Endothelial cell of umbilical vein (primary cell): ENCODE measurements around the gene LYRM1. TPM values are rescaled to one million over a fixed set of nuclear protein-coding genes. Genes with fewer than 3 reads are reported as not detected.

ENCODE experiments used
- BruUV-seq: library from RNA; stranded (reverse); fragments of 400-500 nt; replicated peaks from 2 replicates; lab custom pipeline; 2021; lab: Mats Ljungman, UMichigan
- CTCF ChIA-PET: fragments of 300-600, 350-600 bp; sonication (Branson Sonifier 250); formaldehyde crosslinking; loops from one replicate; lab custom pipeline; 2021; ENCODE audit warnings: antibody characterized with exemption, inconsistent platforms; lab: Charles Lee
- POLR2A ChIA-PET: fragments of 300-600, 350-600 bp; sonication (Branson Sonifier 250); formaldehyde crosslinking; loops from one replicate; lab custom pipeline; 2021; ENCODE audit warnings: antibody characterized with exemption, inconsistent platforms; lab: Charles Lee
- DNase-seq: peaks from one replicate; pipeline ENCODE4 v3.0.0-alpha.2; 2011; ENCODE audit warnings: low read depth, low spot score
- FAIRE-seq: peaks from 2 replicates; lab custom pipeline; 2011; peaks lifted over from hg19 to GRCh38; lab: Jason Lieb, UNC
- H2AFZ ChIP-seq: 2 replicates; pipeline ENCODE4 v1.6.0; 2012; ENCODE audit warnings: low read depth, low read length, control low read depth, inconsistent platforms
- H3K27ac ChIP-seq: 2 replicates; pipeline ENCODE4 v1.5.1; 2011; ENCODE audit warnings: low read depth, mild to moderate bottlenecking, control low read depth, low read length, moderate library complexity; ENCODE audit not compliant: insufficient read depth
- H3K27me3 ChIP-seq, 2 experiments: 2 replicates each; pipeline versions ENCODE4 v1.6.0 to v1.6.1; 2011; ENCODE audit warnings: low read length in 2 of 2, mixed read lengths in 1 of 2; ENCODE audit not compliant: control insufficient read depth in 2 of 2, insufficient read depth in 2 of 2
- H3K36me3 ChIP-seq, 2 experiments: 2 replicates in 1 of 2; 3 replicates in 1 of 2; pipeline ENCODE4 v1.5.1; 2011; ENCODE audit warnings: low read length in 2 of 2, mild to moderate bottlenecking in 1 of 2, moderate library complexity in 1 of 2; ENCODE audit not compliant: control insufficient read depth in 2 of 2, insufficient read depth in 2 of 2; ENCODE audit errors: extremely low read depth in 1 of 2
- H3K4me1 ChIP-seq: 3 replicates; pipeline ENCODE4 v1.5.1; 2011; ENCODE audit warnings: mild to moderate bottlenecking, low read length; ENCODE audit not compliant: control insufficient read depth, insufficient read depth; ENCODE audit errors: extremely low read depth
- H3K4me2 ChIP-seq: 2 replicates; pipeline ENCODE4 v1.6.1; 2011; ENCODE audit warnings: low read length, control low read depth, mixed read lengths; ENCODE audit not compliant: insufficient read depth
- H3K4me3 ChIP-seq, 3 experiments: fragments of 200-600 bp in 1 of 3; sonication (generic), shearing (Covaris generic) in 1 of 3; replicated peaks in 1 of 3; 2 replicates each; pipeline ENCODE4 v1.5.1; 2011 to 2016; ENCODE audit warnings: control low read depth in 3 of 3, low read length in 3 of 3, mild to moderate bottlenecking in 2 of 3, inconsistent platforms in 1 of 3, low read depth in 1 of 3, moderate library complexity in 1 of 3; ENCODE audit not compliant: insufficient read depth in 1 of 3
- H3K79me2 ChIP-seq: 2 replicates; pipeline ENCODE4 v1.6.0; 2012; ENCODE audit warnings: low read length, inconsistent platforms; ENCODE audit not compliant: control insufficient read depth, insufficient read depth
- H3K9ac ChIP-seq: replicated peaks from 2 replicates; pipeline ENCODE3; 2011; ENCODE audit warnings: low read length, control low read depth; ENCODE audit not compliant: insufficient read depth; ENCODE audit errors: extremely low read depth
- H3K9me1 ChIP-seq: replicated peaks from 3 replicates; pipeline ENCODE4 v1.6.0; 2011; ENCODE audit warnings: mild to moderate bottlenecking, low read length; ENCODE audit not compliant: control insufficient read depth, insufficient read depth; ENCODE audit errors: extremely low read depth
- H3K9me3 ChIP-seq: replicated peaks from 2 replicates; pipeline ENCODE4 v1.5.1; 2012; ENCODE audit warnings: low read length, inconsistent platforms; ENCODE audit not compliant: control insufficient read depth, insufficient read depth
- H4K20me1 ChIP-seq: replicated peaks from 2 replicates; pipeline ENCODE3; 2011; ENCODE audit warnings: mild to moderate bottlenecking, low read length; ENCODE audit not compliant: control insufficient read depth, insufficient read depth; ENCODE audit errors: extremely low read depth
- FOS ChIP-seq: IDR thresholded peaks from 2 replicates; pipeline ENCODE4 v1.6.1; 2011; ENCODE audit warnings: mild to moderate bottlenecking, low read length, moderate library complexity, borderline replicate concordance; ENCODE audit not compliant: insufficient read depth
- JUN ChIP-seq: IDR thresholded peaks from 2 replicates; pipeline ENCODE4 v1.6.1; 2011; ENCODE audit warnings: borderline replicate concordance, low read depth; ENCODE audit not compliant: insufficient read length, insufficient read depth
- MYC ChIP-seq: IDR thresholded peaks from one replicate; pipeline ENCODE4 v1.6.1; 2011; ENCODE audit warnings: mild to moderate bottlenecking, low read depth, low read length
- POLR2AphosphoS5 ChIP-seq: IDR thresholded peaks from 2 replicates; pipeline ENCODE4 v1.6.1; 2012; ENCODE audit warnings: low read depth, mild to moderate bottlenecking, control low read depth, low read length, moderate library complexity; ENCODE audit not compliant: insufficient read depth
- dilution Hi-C: fragments of 300-500 bp; cut with MboI; formaldehyde crosslinking; loops from one replicate; pipeline ENCODE4 v1.15.0; 2019; ENCODE audit warnings: low sequenced_read_pairs; ENCODE audit not compliant: extremely low pct_ligation_motif_present
- intact Hi-C: fragments of 100-400 bp; cut with micrococcal nuclease; formaldehyde crosslinking; loops from one replicate; pipeline ENCODE4 v1.10.0; 2022
- polyA plus RNA-seq, 4 experiments: library from polyadenylated mRNA; depleted of rRNA in 3 of 4; stranded (reverse) in 3 of 4; unstranded in 1 of 4; fragments of >200 nt; gene quantifications; 2 replicates each; pipeline versions ENCODE4 v1.2.1 to v1.2.3, GENCODE V29; 2011 to 2012; ENCODE audit warnings: missing spikeins in 1 of 4
- total RNA-seq: library from RNA; stranded (reverse); gene quantifications from 2 replicates; pipeline ENCODE4 v1.2.3, GENCODE V29; 2021
- TF ChIP-seq, protein P1 (sequence below): IDR thresholded peaks from 2 replicates; pipeline ENCODE4 v1.6.1; 2011; ENCODE audit not compliant: insufficient read depth, insufficient read length

Gene LYRM1
- total and polyA plus RNA-seq, 2 donors (not counting 3 experiments of a cell fraction or from before 2014, with no cell fraction given): 20.4 to 28.4 TPM

DNA sequence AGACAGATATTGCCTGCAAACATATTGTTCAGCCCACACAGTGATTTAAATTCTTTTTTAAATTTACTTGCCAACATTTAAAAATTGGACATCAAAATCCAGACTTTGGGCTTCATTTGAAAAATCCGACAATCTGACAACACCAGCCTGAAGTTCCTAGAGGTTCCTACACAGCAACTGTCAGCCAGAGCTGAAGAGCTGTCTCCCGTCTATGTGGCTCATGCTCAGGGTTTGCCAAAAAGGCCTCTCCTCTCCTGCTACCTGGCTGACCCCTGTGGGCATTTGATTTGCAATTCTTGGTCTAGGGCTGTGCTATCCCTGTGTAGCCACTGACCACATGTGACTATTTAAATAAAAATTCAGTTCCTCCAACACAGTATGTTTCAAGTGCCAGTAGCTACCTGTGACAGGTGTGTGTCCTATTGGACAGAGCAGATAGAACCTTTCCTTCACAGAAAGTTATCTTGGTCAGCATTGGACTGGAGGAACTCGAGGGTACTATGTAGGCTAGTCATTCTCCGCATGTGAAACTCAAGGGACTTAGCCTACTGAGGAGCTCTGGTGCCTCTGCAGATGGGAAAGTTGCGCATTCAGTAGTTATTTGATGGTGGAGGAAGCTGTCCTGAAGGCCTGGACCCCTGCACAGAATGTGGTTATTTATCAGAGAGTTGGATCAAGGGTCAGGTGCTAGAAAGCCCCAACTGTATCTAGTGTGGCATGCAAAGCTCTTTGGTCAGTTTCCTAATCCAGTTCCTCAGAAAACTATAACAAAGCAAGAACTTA, 2.7 kb downstream of the LYRM1 start:
- peak overlapping the region; percentile 81 for H3K4me2 ChIP-seq
- no peak for TF ChIP-seq JUN
- CTCF ChIA-PET: interaction anchor here (0.7 to 2.9 kb wide), 8 partner anchors 18 to 98 kb away, joined by 3 to 22 read pairs (median 4); no protein-coding TSS in a partner anchor
- no TSS peak for BruUV-seq
- peak; percentile 4 for FAIRE-seq
- no peaks in the 10 kb centered on the region for H3K9me1 ChIP-seq
- no peaks in the 10 kb centered on the region for H4K20me1 ChIP-seq
- POLR2A ChIA-PET: interaction anchor here (0.5 kb wide), 1 partner anchor 135 kb away, joined by 3 read pairs; no protein-coding TSS in a partner anchor
- no peaks in the 10 kb centered on the region for H3K9me3 ChIP-seq
- no peaks in the 10 kb centered on the region for H3K27me3 ChIP-seq
- intact Hi-C loops: loop anchor here (5.0 kb wide), 4 partner anchors 96 to 1289 kb away; partner anchors contain the start of genes ERI2, REXO5 and THUMPD1
- H3K4me1 ChIP-seq: peaks cover 74% of the 10 kb centered on the region
- dilution Hi-C loops: no loop called here
- H3K27ac ChIP-seq: peak overlapping the region; percentile 100
- H3K9ac ChIP-seq: peak overlapping the region; percentile 95
- no peak overlapping the region for H3K4me3 ChIP-seq
- peak; percentile 43 for DNase-seq
- H2AFZ ChIP-seq: no peak overlapping the region
- no peaks in the 10 kb centered on the region for H3K36me3 ChIP-seq
- H3K79me2 ChIP-seq: peaks cover 35% of the 10 kb centered on the region

- TF ChIP-seq FOS: no peak
- no peak for TF ChIP-seq MYC
- TF ChIP-seq, protein P1, sequence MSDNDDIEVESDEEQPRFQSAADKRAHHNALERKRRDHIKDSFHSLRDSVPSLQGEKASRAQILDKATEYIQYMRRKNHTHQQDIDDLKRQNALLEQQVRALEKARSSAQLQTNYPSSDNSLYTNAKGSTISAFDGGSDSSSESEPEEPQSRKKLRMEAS: no peak
- no peak for TF ChIP-seq POLR2AphosphoS5
- Histone ChIP-seq H3K9me3 (no peaks in the 10 kb centered on the region), H3K4me2 (peak overlapping the region; percentile 81), H3K79me2 (peaks cover 28% of the 10 kb centered on the region), H3K36me3 (no peaks in the 10 kb centered on the region), H3K4me1 (peaks cover 74% of the 10 kb centered on the region), H3K4me3 (peak overlapping the region in 1 of 3 experiments; percentile 27), H2AFZ (no peak overlapping the region), H3K27ac (peak overlapping the region; percentile 100), H3K27me3 (no peaks in the 10 kb centered on the region), H3K9ac (peak overlapping the region; percentile 95), H4K20me1 (no peaks in the 10 kb centered on the region), H3K9me1 (no peaks in the 10 kb centered on the region)
- no peak for DNase-seq
- intact Hi-C loops: loop anchor here (1.0 to 5.0 kb wide), 5 partner anchors 51 to 1288 kb away; partner anchors contain the start of genes ERI2, REXO5 and THUMPD1
- no peak for FAIRE-seq
- POLR2A ChIA-PET: interaction anchor here (0.5 to 1.5 kb wide), 2 partner anchors 53 to 134 kb away, joined by 3 to 5 read pairs; no protein-coding TSS in a partner anchor
- TSS peak; percentile 2 for BruUV-seq
- CTCF ChIA-PET: interaction anchor here (1.1 to 2.9 kb wide), 5 partner anchors 17 to 53 kb away, joined by 3 to 22 read pairs (median 4); no protein-coding TSS in a partner anchor
- dilution Hi-C loops: no loop called here
These were observed 3.4 kb downstream of the LYRM1 start for GRCh38 chr16:20903899-20904506.
